ENCODE measurements around the gene CCDC144A. TPM values are rescaled to one million over a fixed set of nuclear protein-coding genes. Genes with fewer than 3 reads are reported as not detected.
A peak's percentile ranks its signal among the peaks of the same experiment; 100 is the strongest.
"Not testable (repeated sequence)": the region's sequence is repeated elsewhere in the genome, so short reads cannot be mapped to it uniquely, and the experiment has no call there.

Gene CCDC144A
- total and polyA plus RNA-seq, 3 experiments from 2014 or later = 0.95 to 1.5 (median 1.2) TPM

GRCh38 chr17:16795894-16796293 lies 105.9 kb downstream of the CCDC144A start:
- H3K27ac Mint-ChIP-seq; H3K9me3 ChIP-seq (ENCODE audit: low read length); DNase-seq; H3K27me3 ChIP-seq (ENCODE audit: insufficient read depth, low read length, poor library complexity, severe bottlenecking); H3K27ac ChIP-seq (ENCODE audit: low read depth, low read length); H3K4me1 Mint-ChIP-seq; H3K9me3 Mint-ChIP-seq; H3K4me1 ChIP-seq (ENCODE audit: insufficient read depth, low read length); POLR2A ChIA-PET; H3K27me3 Mint-ChIP-seq; H3K36me3 ChIP-seq (ENCODE audit: insufficient read depth, low read length); CTCF ChIA-PET; H3K36me3 Mint-ChIP-seq; H3K4me3 Mint-ChIP-seq; H3K4me3 ChIP-seq (ENCODE audit: low read length): not testable (repeated sequence)

GRCh38 chr17:16804851-16805250 lies 114.8 kb downstream of the CCDC144A start:
- H3K27me3 ChIP-seq (ENCODE audit: insufficient read depth, low read length, poor library complexity, severe bottlenecking); H3K27me3 Mint-ChIP-seq; DNase-seq; H3K27ac Mint-ChIP-seq; H3K4me3 Mint-ChIP-seq; H3K4me1 ChIP-seq (ENCODE audit: insufficient read depth, low read length); H3K4me3 ChIP-seq (ENCODE audit: low read length); CTCF ChIA-PET; H3K27ac ChIP-seq (ENCODE audit: low read depth, low read length); H3K36me3 Mint-ChIP-seq; POLR2A ChIA-PET; H3K9me3 Mint-ChIP-seq; H3K4me1 Mint-ChIP-seq; H3K9me3 ChIP-seq (ENCODE audit: low read length); H3K36me3 ChIP-seq (ENCODE audit: insufficient read depth, low read length): not testable (repeated sequence)

GRCh38 chr17:16806599-16806998 lies 116.6 kb downstream of the CCDC144A start:
- POLR2A ChIA-PET; H3K4me1 ChIP-seq (ENCODE audit: insufficient read depth, low read length); DNase-seq; H3K9me3 Mint-ChIP-seq; H3K27me3 Mint-ChIP-seq; H3K27me3 ChIP-seq (ENCODE audit: insufficient read depth, low read length, poor library complexity, severe bottlenecking); H3K4me3 Mint-ChIP-seq; H3K4me3 ChIP-seq (ENCODE audit: low read length); H3K9me3 ChIP-seq (ENCODE audit: low read length); H3K27ac Mint-ChIP-seq; CTCF ChIA-PET; H3K36me3 ChIP-seq (ENCODE audit: insufficient read depth, low read length); H3K4me1 Mint-ChIP-seq; H3K36me3 Mint-ChIP-seq; H3K27ac ChIP-seq (ENCODE audit: low read depth, low read length): not testable (repeated sequence)

- H3K27ac Mint-ChIP-seq; H3K36me3 Mint-ChIP-seq; POLR2A ChIA-PET; H3K27ac ChIP-seq (ENCODE audit: low read depth, low read length); H3K4me3 ChIP-seq (ENCODE audit: low read length); H3K27me3 ChIP-seq (ENCODE audit: insufficient read depth, low read length, poor library complexity, severe bottlenecking); H3K9me3 Mint-ChIP-seq; H3K9me3 ChIP-seq (ENCODE audit: low read length); H3K4me1 Mint-ChIP-seq; H3K4me3 Mint-ChIP-seq; CTCF ChIA-PET; H3K36me3 ChIP-seq (ENCODE audit: insufficient read depth, low read length); DNase-seq; H3K4me1 ChIP-seq (ENCODE audit: insufficient read depth, low read length); H3K27me3 Mint-ChIP-seq: not testable (repeated sequence)
These were observed 117.6 kb downstream of the CCDC144A start for GRCh38 chr17:16807620-16808019.

GRCh38 chr17:16810236-16810635 lies 120.2 kb downstream of the CCDC144A start:
- H3K4me1 ChIP-seq (ENCODE audit: insufficient read depth, low read length); H3K36me3 Mint-ChIP-seq; CTCF ChIA-PET; H3K27ac Mint-ChIP-seq; H3K27ac ChIP-seq (ENCODE audit: low read depth, low read length); H3K4me3 ChIP-seq (ENCODE audit: low read length); H3K4me3 Mint-ChIP-seq; H3K9me3 Mint-ChIP-seq; H3K4me1 Mint-ChIP-seq; DNase-seq; H3K27me3 ChIP-seq (ENCODE audit: insufficient read depth, low read length, poor library complexity, severe bottlenecking); H3K9me3 ChIP-seq (ENCODE audit: low read length); H3K36me3 ChIP-seq (ENCODE audit: insufficient read depth, low read length); POLR2A ChIA-PET: not testable (repeated sequence)
- peaks cover 0 to 10% of the 10 kb centered on the region in 2 donors for H3K27me3 Mint-ChIP-seq

GRCh38 chr17:16812126-16812525 lies 122.1 kb downstream of the CCDC144A start:
- H3K9me3 ChIP-seq (ENCODE audit: low read length); H3K4me1 ChIP-seq (ENCODE audit: insufficient read depth, low read length); POLR2A ChIA-PET; H3K4me1 Mint-ChIP-seq; H3K27me3 ChIP-seq (ENCODE audit: insufficient read depth, low read length, poor library complexity, severe bottlenecking); H3K4me3 ChIP-seq (ENCODE audit: low read length); DNase-seq; H3K9me3 Mint-ChIP-seq; H3K27ac Mint-ChIP-seq; H3K36me3 ChIP-seq (ENCODE audit: insufficient read depth, low read length); H3K27ac ChIP-seq (ENCODE audit: low read depth, low read length); H3K4me3 Mint-ChIP-seq; CTCF ChIA-PET; H3K36me3 Mint-ChIP-seq: not testable (repeated sequence)
- H3K27me3 Mint-ChIP-seq = peaks cover 6 to 10% of the 10 kb centered on the region in 2 donors

- no peaks in the 10 kb centered on the region for H3K4me1 Mint-ChIP-seq
These were observed 124.4 kb downstream of the CCDC144A start for GRCh38 chr17:16814439-16814838.

GRCh38 chr17:16817201-16817600 lies 127.2 kb downstream of the CCDC144A start:
- H3K36me3 ChIP-seq (ENCODE audit: insufficient read depth, low read length) = no peaks in the 10 kb centered on the region
- no peaks in the 10 kb centered on the region for H3K36me3 Mint-ChIP-seq
- ChIA-PET CTCF (no interaction called here), POLR2A (no interaction called here)
- peaks cover 14 to 32% of the 10 kb centered on the region in 2 donors for H3K27me3 Mint-ChIP-seq
- H3K27me3 ChIP-seq (ENCODE audit: insufficient read depth, low read length, poor library complexity, severe bottlenecking) = no peaks in the 10 kb centered on the region
- H3K4me1 Mint-ChIP-seq = no peaks in the 10 kb centered on the region
- H3K4me1 ChIP-seq (ENCODE audit: insufficient read depth, low read length) = no peaks in the 10 kb centered on the region
- no peaks in the 10 kb centered on the region for H3K9me3 Mint-ChIP-seq
- DNase-seq = no peak
- H3K27ac ChIP-seq (ENCODE audit: low read depth, low read length) = no peak overlapping the region
- H3K4me3 Mint-ChIP-seq = no peak overlapping the region
- H3K4me3 ChIP-seq (ENCODE audit: low read length) = no peak overlapping the region
- no peaks in the 10 kb centered on the region for H3K9me3 ChIP-seq (ENCODE audit: low read length)
- H3K27ac Mint-ChIP-seq = no peak overlapping the region

More at GRCh38 chr17:16814439-16814838, 124.4 kb downstream of the CCDC144A start:
- H3K27me3 ChIP-seq (ENCODE audit: insufficient read depth, low read length, poor library complexity, severe bottlenecking) = no peaks in the 10 kb centered on the region
- Mint-ChIP-seq H3K9me3 (no peaks in the 10 kb centered on the region), H3K27ac (no peak overlapping the region), H3K36me3 (no peaks in the 10 kb centered on the region), H3K4me3 (no peak overlapping the region), H3K27me3 (peaks cover 11 to 27% of the 10 kb centered on the region in 2 donors)
- no peaks in the 10 kb centered on the region for H3K4me1 ChIP-seq (ENCODE audit: insufficient read depth, low read length)
- DNase-seq = no peak
- no peak overlapping the region for H3K4me3 ChIP-seq (ENCODE audit: low read length)
- POLR2A ChIA-PET = no interaction called here
- no peaks in the 10 kb centered on the region for H3K36me3 ChIP-seq (ENCODE audit: insufficient read depth, low read length)
- CTCF ChIA-PET = no interaction called here
- H3K27ac ChIP-seq (ENCODE audit: low read depth, low read length) = no peak overlapping the region
- H3K9me3 ChIP-seq (ENCODE audit: low read length) = no peaks in the 10 kb centered on the region

GRCh38 chr17:16817940-16818339 lies 127.9 kb downstream of the CCDC144A start:
- H3K27me3 ChIP-seq (ENCODE audit: insufficient read depth, low read length, poor library complexity, severe bottlenecking); H3K4me1 Mint-ChIP-seq; DNase-seq; H3K36me3 ChIP-seq (ENCODE audit: insufficient read depth, low read length); H3K4me3 Mint-ChIP-seq; POLR2A ChIA-PET; H3K27ac ChIP-seq (ENCODE audit: low read depth, low read length); CTCF ChIA-PET; H3K36me3 Mint-ChIP-seq; H3K9me3 ChIP-seq (ENCODE audit: low read length); H3K4me1 ChIP-seq (ENCODE audit: insufficient read depth, low read length); H3K4me3 ChIP-seq (ENCODE audit: low read length); H3K9me3 Mint-ChIP-seq: not testable (repeated sequence)
- peaks cover 13 to 32% of the 10 kb centered on the region in 2 donors for H3K27me3 Mint-ChIP-seq
- H3K27ac Mint-ChIP-seq = peak overlapping the region in 1 of 8 donors; percentile 91

Measured in CD8-positive, alpha-beta memory T cell (primary cell).